ENCODE measurements around the gene RTN4RL1. TPM values are rescaled to one million over a fixed set of nuclear protein-coding genes. Genes with fewer than 3 reads are reported as not detected.

RTN4RL1 gene
- total RNA-seq, 1 donor = 0.43 TPM

DNA sequence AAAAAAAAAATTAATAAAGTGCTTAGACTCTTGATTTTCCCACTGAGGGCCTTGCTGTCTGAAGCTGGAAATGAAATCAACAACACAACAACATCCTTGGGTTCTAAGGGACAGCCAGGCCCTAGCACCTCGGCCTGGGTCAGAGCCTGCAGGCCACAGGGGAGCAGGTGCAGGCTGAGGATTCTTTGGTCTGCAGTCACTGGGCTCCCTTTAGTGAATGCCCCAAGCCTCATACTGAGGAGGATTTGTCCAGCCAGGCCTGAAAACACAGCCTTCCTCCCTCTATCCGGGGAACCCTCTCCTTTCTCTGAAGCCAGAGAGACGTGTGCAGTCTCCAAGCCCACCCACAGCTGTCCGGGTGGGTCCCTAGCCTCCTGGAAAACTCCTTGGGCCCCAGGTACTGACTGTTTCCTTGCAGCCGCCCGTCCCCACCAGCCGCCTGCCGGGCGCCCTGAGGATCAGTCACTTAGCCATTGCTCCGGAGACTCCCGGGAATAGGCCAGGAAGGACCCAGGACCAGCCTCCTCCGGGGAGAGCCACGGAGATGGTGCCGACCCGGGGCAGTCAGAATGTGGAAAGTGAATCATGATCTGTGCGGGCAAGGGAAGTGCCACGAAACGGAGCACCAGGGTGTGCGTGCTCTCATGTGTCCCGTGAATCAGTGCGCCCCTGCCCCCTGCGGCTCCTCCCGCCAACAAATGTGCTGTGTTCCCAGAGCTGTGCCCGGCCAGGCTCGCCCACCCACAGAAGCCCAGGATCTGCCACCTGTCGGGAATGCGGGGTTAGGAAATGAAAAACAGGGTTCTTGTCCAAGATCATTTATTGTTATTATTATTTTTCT, 91.0 kb downstream of the RTN4RL1 start:
- no peak for DNase-seq (ENCODE audit: low read depth)
- TF ChIP-seq, protein P1, sequence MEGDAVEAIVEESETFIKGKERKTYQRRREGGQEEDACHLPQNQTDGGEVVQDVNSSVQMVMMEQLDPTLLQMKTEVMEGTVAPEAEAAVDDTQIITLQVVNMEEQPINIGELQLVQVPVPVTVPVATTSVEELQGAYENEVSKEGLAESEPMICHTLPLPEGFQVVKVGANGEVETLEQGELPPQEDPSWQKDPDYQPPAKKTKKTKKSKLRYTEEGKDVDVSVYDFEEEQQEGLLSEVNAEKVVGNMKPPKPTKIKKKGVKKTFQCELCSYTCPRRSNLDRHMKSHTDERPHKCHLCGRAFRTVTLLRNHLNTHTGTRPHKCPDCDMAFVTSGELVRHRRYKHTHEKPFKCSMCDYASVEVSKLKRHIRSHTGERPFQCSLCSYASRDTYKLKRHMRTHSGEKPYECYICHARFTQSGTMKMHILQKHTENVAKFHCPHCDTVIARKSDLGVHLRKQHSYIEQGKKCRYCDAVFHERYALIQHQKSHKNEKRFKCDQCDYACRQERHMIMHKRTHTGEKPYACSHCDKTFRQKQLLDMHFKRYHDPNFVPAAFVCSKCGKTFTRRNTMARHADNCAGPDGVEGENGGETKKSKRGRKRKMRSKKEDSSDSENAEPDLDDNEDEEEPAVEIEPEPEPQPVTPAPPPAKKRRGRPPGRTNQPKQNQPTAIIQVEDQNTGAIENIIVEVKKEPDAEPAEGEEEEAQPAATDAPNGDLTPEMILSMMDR (IDR thresholded peaks at IDR 0.05; ENCODE audit: insufficient read depth, low read depth, low read length) = no peak
- H3K4me3 ChIP-seq (ENCODE audit: low read depth, low read length) = no peak overlapping the region

DNA sequence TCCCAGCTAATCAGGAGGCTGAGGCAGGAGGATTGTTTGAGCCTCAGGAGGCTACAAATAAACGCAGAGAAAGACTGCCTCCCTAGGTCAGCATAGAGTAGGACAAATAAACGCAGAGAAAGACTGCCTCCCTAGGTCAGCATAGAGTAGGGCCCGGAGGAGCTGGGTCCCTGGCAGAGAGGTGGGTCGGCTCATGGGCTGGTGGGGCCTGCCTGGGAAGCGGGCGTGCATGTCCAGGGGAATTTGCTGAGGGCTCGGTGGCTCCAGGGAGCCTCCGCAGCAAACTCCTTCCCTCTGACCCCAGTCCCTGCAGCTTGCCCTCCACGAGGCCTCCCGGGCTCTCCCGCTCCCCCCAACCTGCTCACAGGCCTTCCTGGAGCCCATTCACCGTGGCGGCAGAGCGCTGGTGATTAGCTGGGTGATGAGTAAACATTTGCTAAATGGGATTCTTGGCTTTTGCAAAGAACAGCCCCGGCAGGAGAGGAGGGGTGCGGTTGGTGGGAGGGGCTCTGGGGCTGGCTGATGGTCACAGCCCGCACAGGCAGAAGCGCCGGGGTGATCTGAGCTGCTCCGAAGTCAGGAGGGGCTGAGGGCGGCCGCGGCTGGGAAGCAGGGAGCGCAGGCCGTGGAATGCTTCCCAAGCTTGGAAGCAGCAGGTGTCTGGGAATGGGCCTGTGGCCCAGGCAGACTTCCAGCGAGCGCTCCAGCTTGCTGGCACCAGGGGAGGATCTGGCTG, 93.1 kb downstream of the RTN4RL1 start:
- DNase-seq (ENCODE audit: low read depth) = no peak
- TF ChIP-seq, protein P1 (IDR thresholded peaks at IDR 0.05; ENCODE audit: insufficient read depth, low read depth, low read length) = no peak
- no peak overlapping the region for H3K4me3 ChIP-seq (ENCODE audit: low read depth, low read length)

DNA sequence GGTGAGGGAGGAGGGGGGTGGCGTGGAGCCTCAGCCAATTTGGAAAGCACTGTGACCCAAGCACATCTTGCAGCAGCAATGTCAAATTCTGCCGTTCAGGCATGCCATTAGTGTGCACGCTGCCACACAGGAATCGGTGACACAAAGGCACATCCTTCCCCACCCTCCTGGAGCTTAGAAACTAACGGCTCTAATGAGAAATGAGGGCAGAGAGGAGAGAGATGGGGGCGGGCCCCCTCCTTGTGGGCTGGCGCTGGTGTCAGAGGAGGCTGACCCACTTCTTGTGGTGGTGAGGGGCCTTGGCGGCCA, 94.8 kb downstream of the RTN4RL1 start:
- H3K4me3 ChIP-seq (ENCODE audit: low read depth, low read length) = no peak overlapping the region
- no peak for DNase-seq (ENCODE audit: low read depth)
- TF ChIP-seq, protein P1 (IDR thresholded peaks at IDR 0.05; ENCODE audit: insufficient read depth, low read depth, low read length) = no peak

DNA sequence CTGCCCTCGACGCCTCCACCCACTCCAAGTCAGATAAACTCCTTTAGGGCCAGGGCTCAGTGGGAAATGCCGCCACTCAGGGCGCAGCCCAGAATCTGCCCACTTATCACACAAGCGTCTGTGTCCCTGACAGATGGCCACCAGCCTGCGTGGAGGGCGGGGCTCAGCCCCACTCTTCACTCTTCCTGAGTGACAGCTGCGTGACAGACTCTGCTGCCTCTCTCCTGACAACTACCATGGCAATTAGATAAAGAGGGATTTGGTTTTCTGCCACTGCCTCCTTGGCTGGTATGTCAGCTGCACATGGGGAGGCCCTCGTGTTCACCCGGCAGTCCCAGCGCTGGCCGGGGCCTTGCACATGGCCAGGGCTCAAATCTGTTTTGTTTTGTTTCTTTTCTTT, 96.2 kb downstream of the RTN4RL1 start:
- DNase-seq (ENCODE audit: low read depth) = no peak
- TF ChIP-seq, protein P1 (IDR thresholded peaks at IDR 0.05; ENCODE audit: insufficient read depth, low read depth, low read length) = no peak
- H3K4me3 ChIP-seq (ENCODE audit: low read depth, low read length) = no peak overlapping the region

DNA sequence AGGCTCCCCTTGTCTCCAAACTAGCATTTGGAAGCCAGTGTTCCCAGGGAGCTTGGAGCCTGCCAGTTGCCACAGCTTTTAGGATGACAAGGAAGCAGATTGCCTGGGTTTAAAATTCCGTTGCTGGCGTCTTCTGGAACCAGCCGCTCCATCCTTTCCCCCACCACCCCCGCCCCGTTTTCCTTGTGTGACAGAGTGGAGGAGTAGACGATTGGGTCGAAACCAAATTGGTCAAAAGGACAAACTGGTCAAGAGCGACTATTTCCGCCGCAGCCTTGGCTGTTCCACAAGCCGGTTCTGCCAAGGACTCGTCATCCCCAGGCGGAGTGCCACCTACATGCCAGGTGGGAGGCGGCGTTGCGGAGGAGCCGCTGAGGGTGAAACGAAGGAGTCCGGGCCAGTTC, 104.2 kb downstream of the RTN4RL1 start:
- no peak for DNase-seq (ENCODE audit: low read depth)
- no peak overlapping the region for H3K4me3 ChIP-seq (ENCODE audit: low read depth, low read length)
- TF ChIP-seq, protein P1 (IDR thresholded peaks at IDR 0.05; ENCODE audit: insufficient read depth, low read depth, low read length) = no peak

DNA sequence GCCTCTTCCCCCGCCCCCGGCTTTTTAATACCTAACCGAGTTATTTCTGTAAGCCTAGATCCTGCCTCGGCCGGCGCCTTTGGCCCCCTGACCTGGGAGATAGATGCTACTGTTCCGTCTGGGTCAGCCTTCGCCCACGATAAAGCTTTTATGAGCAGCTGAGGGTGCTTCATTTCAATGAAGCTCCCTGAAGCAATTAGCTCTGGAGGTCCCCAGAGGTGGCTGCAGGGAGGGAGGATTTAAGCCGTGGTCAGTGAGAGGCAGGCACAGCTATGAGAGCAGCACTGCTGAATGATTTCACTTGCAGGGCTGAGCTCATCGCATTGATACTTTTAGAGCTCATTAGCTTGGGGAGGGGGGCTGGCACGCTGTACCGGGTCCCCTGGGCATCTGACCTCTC, 105.9 kb downstream of the RTN4RL1 start:
- TF ChIP-seq, protein P1 (IDR thresholded peaks at IDR 0.05; ENCODE audit: insufficient read depth, low read depth, low read length) = no peak
- no peak overlapping the region for H3K4me3 ChIP-seq (ENCODE audit: low read depth, low read length)
- DNase-seq (ENCODE audit: low read depth) = no peak
